ENCODE data around the gene AMPD1.

Gene AMPD1

GRCh38 chr1:114700036-114700600 lies 4.8 kb upstream of the AMPD1 start:
- no peak for DNase-seq (ENCODE audit: low read depth)

- DNase-seq (ENCODE audit: low read depth): no peak
Measured at GRCh38 chr1:114696810-114697209, 1.5 kb upstream of the AMPD1 start.

- no peak for DNase-seq (ENCODE audit: low read depth)
Measured at GRCh38 chr1:114694540-114695310, 621 bp downstream of the AMPD1 start.

GRCh38 chr1:114692947-114693346 lies 2.4 kb downstream of the AMPD1 start:
- no peak for DNase-seq (ENCODE audit: low read depth)

- no peak for DNase-seq (ENCODE audit: low read depth)
Measured at GRCh38 chr1:114691061-114691460, 4.3 kb downstream of the AMPD1 start.

- no peak for DNase-seq (ENCODE audit: low read depth)
Measured at GRCh38 chr1:114690148-114690547, 5.2 kb downstream of the AMPD1 start.

GRCh38 chr1:114688526-114688925 lies 6.8 kb downstream of the AMPD1 start:
- no peak for DNase-seq (ENCODE audit: low read depth)

- DNase-seq (ENCODE audit: low read depth): no peak
Measured at GRCh38 chr1:114685851-114686250, 9.5 kb downstream of the AMPD1 start.

GRCh38 chr1:114677691-114678090 lies 17.7 kb downstream of the AMPD1 start:
- no peak for DNase-seq (ENCODE audit: low read depth)

- DNase-seq (ENCODE audit: low read depth): no peak
Measured at GRCh38 chr1:114676115-114676514, 19.2 kb downstream of the AMPD1 start.

- DNase-seq (ENCODE audit: low read depth): no peak
Measured at GRCh38 chr1:114671939-114672275, 23.4 kb downstream of the AMPD1 start.

GRCh38 chr1:114671011-114671938 lies 24.1 kb downstream of the AMPD1 start:
- no peak for DNase-seq (ENCODE audit: low read depth)

GRCh38 chr1:114670083-114671010 lies 25.0 kb downstream of the AMPD1 start:
- peak; percentile 83 for DNase-seq (ENCODE audit: low read depth)

- no peak for DNase-seq (ENCODE audit: low read depth)
Measured at GRCh38 chr1:114669562-114670082, 25.7 kb downstream of the AMPD1 start, which contains the start of gene DENND2C. DENND2C (minus strand) TSS chr1:114670049; CDS start chr1:114625984, 44,065 bp downstream.

- peak; percentile 26 for DNase-seq (ENCODE audit: low read depth)
Measured at GRCh38 chr1:114668784-114669561, 26.4 kb downstream of the AMPD1 start.

- no peak for DNase-seq (ENCODE audit: low read depth)
Measured at GRCh38 chr1:114668373-114668772, 27.0 kb downstream of the AMPD1 start.

GRCh38 chr1:114666954-114667353 lies 28.4 kb downstream of the AMPD1 start:
- no peak for DNase-seq (ENCODE audit: low read depth)

- no peak for DNase-seq (ENCODE audit: low read depth)
Measured at GRCh38 chr1:114660238-114660637, 35.1 kb downstream of the AMPD1 start.

- no peak for DNase-seq (ENCODE audit: low read depth)
Measured at GRCh38 chr1:114651893-114652292, 43.5 kb downstream of the AMPD1 start.

- DNase-seq (ENCODE audit: low read depth): no peak
Measured at GRCh38 chr1:114648503-114648902, 46.8 kb downstream of the AMPD1 start.

- no peak for DNase-seq (ENCODE audit: low read depth)
Measured at GRCh38 chr1:114641377-114641776, 54.0 kb downstream of the AMPD1 start.

Data from stromal cell of bone marrow (primary cell).